GM21515 (cell line): Measurements from ENCODE around the gene OR1L8.
"Not testable (repeated sequence)": the region's sequence is repeated elsewhere in the genome, so short reads cannot be mapped to it uniquely, and the experiment has no call there.

ENCODE experiments used
- ATAC-seq: cut with Tn5 transposase; IDR thresholded peaks from one replicate; pipeline ENCODE4 v1.9.1; 2021; ENCODE audit not compliant: unreplicated experiment

The OR1L8 gene, protein sequence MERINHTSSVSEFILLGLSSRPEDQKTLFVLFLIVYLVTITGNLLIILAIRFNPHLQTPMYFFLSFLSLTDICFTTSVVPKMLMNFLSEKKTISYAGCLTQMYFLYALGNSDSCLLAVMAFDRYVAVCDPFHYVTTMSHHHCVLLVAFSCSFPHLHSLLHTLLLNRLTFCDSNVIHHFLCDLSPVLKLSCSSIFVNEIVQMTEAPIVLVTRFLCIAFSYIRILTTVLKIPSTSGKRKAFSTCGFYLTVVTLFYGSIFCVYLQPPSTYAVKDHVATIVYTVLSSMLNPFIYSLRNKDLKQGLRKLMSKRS

DNA sequence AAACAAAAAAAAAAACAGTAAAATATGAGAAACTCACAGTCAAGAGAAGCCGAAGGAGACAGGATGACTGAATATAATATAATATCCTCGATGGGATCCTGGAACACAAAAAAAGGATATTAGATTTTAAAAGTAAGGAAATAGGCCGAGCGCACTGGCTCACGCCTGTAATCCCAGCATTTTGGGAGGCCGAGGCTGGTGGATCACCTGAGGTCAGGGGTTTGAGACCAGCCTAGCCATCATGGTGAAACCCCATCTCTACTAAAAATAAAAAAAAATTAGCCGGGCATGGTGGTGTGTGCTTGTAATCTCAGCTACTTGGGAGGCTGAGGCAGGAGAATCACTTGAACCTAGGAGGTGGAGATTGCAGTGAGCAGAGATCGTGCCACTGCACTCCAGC lies at the start of gene OR1L8:
Gene OR1L8, minus strand, starts transcription at position 101 of the 400 bp plus-strand sequence. CDS start 14,907 bp downstream, outside the sequence.
- ATAC-seq = not testable (repeated sequence)

DNA sequence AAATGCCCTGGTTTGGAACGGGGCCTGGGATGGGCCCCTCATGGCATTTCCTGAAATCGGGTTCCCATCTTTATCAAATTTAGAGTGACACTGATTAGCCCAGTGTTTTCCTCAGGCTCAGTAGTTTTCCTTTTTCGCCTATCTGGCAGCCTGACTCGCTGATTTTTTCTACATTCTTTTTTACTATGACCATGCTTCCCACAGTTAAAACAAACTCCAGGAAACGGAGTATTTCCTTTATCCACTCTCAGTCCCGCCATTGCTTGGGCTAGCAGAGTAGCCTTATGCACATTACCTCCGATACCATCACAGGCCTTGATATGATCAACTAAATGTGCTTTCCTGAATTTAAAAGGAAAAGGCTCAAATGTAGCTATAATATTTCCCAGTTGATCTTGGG lies 36.8 kb upstream of the OR1L8 start:
- no peak for ATAC-seq

- no peak for ATAC-seq
These were observed 31.2 kb upstream of the OR1L8 start, which contains the start of gene OR1Q1 for GRCh38 chr9:122614362-122614761. Gene OR1Q1, plus strand, starts transcription at chr9:122614738. Its CDS starts 0 bp downstream, at chr9:122614738.

DNA sequence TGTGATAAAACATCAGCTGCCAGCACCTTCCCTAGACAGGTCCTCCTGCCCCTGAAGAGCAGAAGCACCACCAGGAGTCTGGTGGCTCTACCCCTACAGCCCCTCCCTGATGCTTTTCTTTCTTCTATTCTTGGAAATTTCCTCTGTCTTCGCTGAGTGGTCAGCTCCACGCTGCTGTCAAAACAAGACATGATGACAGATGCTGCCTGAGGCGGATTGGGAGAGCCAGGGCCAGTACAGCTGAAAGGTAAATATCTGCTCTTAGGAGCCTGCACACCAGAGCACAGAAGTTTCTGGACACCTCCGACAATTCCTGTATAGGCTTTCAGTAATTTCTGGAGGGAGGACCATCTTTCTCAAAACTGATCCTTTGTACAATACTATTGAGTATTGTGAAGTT lies 26.6 kb upstream of the OR1L8 start:
- no peak for ATAC-seq

DNA sequence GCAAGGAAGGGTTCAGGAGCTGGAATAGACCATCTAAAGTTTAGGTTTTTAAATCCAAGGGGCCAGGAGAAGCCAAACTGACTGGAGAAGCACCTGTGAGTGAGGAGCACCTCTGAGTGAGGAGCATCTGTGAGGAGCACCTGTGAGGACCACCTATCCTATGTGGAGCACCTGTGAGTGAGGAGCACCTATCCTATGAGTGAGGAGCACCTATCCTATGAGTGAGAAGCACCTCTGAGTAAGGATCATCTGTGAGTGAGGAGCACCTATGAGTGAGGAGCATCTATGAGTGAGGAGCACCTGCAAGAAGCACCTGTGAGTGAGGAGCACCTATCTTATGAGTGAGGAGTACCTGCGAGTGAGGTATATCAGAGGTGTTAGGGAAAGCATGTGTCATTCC lies 23.4 kb upstream of the OR1L8 start:
- no peak for ATAC-seq

DNA sequence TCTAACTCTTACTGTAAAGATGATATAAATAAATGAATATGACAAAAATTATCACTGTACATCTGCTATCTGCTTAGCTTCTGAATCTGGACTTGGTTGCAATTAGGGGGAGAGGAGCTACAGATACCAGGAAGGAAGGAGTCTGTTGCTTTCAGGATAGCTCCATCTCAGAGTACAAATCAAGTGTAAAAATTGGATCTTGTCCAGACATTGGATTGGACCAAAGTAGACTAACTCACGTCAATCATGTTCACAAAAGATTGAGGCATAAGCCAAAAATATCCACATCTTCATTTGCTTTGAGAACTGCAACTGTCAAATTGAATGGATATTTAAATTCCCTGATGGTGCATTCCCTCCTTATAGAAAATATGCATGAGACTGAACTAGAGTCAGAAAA lies 22.5 kb upstream of the OR1L8 start:
- no peak for ATAC-seq

- ATAC-seq = no peak
These were observed 2.8 kb downstream of the OR1L8 start for GRCh38 chr9:122580360-122580759.

- no peak for ATAC-seq
These were observed 3.3 kb downstream of the OR1L8 start for GRCh38 chr9:122579874-122580273.

DNA sequence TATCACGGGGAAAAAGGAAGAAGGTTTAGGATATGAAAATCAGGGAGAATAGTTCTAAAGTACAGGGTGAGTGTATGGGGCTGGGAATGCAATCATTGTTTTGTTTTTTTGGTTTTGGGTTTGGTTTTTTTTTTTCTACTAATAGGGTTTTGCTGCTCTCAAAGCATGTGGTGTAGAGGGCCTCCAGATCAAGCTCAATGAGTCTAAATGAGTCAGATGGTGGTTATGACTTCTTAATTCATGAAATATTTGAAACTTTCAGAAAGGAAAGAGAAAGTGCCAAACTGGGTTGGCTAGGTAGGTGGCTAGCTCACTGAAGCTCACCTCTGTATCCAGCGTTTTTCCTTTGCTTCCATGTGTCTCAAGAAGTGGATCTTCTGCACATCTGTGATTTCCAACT lies 10.7 kb downstream of the OR1L8 start:
- ATAC-seq = no peak

DNA sequence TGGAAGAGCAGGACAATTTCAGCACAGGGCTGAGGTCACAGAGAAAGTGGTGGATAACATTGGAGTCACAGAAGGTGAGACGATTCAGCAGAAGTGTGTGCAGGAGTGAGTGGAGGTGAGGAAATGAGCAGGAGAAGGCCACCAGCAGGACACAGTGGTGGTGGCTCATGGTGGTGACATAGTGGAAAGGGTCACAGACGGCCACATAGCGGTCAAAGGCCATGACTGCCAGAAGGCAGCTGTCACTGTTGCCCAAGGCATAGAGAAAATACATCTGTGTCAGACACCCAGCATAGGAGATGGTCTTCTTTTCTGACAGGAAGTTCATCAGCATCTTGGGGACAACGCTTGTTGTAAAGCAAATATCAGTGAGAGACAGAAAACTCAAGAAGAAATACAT lies 15.3 kb downstream of the OR1L8 start:
- ATAC-seq = no peak

DNA sequence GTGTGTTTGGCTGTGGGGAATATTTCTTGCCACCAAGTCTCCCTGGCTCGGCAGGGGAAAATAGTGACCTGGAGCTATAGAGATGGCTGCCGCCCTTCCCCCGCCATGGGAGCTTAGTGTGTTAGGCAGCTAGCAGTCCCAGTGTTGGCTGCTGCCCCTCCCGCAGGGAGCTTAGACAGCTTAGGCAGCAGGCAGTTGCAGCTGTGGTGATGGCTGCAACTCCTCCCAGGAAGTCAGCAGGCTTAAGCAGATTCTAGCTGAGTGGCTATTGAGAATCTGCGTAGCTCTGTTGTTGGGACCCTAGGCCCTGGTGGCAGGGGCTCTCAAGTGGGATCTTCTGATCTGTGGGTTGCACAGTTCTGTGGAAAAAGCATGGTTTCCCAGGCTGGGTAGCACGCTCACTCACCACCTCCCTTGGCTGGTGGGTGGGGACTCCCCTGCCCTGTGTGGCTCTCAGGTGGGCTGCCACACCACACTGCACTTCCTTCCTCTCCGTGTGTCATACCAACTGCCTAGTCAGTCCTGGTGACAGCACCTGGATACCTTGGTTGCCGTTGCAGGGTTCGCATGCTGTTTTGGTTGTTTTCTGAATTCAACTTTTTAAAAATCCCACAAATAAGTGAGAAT lies 20.9 kb downstream of the OR1L8 start:
- no peak for ATAC-seq

- no peak for ATAC-seq
These were observed 21.7 kb downstream of the OR1L8 start for GRCh38 chr9:122561446-122561845.

- no peak for ATAC-seq
These were observed 30.4 kb downstream of the OR1L8 start, which contains the start of gene OR1N2 for GRCh38 chr9:122552812-122553211. Gene OR1N2, plus strand, starts transcription at chr9:122553112. Its CDS starts 100 bp downstream, at chr9:122553212.

GRCh38 chr9:122551371-122551770 lies 31.8 kb downstream of the OR1L8 start:
- no peak for ATAC-seq

- no peak for ATAC-seq
These were observed 37.0 kb downstream of the OR1L8 start for GRCh38 chr9:122546196-122546595.

- no peak for ATAC-seq
These were observed 44.4 kb downstream of the OR1L8 start for GRCh38 chr9:122538757-122539156.

- not testable (repeated sequence) for ATAC-seq
These were observed 46.1 kb downstream of the OR1L8 start for GRCh38 chr9:122537066-122537465.

DNA sequence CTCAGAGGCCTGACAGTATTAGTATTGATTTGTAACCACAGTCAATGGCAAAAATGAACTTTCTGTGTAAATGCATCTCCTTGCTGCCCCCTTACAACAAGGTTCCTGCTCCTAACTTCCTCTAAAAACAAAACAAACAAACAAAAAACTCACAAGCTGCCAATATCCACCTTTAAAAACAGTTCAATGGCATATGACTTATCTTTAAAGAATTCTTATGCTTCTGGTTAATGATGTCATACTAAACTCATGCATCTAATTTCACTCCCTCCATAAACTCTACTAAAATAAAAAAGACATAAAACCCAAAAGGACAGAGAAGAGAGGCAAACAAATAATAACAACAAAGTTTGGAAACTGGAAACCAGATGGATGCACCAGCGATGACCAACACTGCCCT lies 47.0 kb downstream of the OR1L8 start:
- no peak for ATAC-seq

DNA sequence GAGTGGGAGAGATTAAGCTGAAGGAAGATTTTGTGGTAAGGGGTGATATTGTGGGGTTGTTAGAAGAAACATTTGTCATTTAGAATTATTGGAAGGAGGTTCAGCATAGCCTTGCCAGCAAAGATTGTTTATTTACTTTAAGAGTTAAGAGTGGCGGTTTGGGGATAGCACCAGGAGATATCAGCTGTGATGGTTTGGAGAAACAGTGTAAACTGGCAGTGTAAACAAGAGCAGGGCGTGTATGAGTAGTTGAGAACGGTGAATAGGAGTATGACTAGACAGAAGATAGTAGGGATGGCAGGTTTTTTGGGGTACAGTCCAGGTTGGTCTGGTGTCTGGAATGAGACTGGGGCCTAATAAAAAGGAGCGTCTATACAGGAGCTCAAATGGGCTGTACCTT lies 52.0 kb downstream of the OR1L8 start:
- not testable (repeated sequence) for ATAC-seq

- ATAC-seq = no peak
These were observed 56.0 kb downstream of the OR1L8 start, which contains the start of gene OR1N1 for GRCh38 chr9:122527193-122527592. Gene OR1N1, minus strand, starts transcription at chr9:122527293. Its CDS starts 0 bp downstream, at chr9:122527293.

GRCh38 chr9:122526602-122527001 lies 56.6 kb downstream of the OR1L8 start:
- no peak for ATAC-seq

DNA sequence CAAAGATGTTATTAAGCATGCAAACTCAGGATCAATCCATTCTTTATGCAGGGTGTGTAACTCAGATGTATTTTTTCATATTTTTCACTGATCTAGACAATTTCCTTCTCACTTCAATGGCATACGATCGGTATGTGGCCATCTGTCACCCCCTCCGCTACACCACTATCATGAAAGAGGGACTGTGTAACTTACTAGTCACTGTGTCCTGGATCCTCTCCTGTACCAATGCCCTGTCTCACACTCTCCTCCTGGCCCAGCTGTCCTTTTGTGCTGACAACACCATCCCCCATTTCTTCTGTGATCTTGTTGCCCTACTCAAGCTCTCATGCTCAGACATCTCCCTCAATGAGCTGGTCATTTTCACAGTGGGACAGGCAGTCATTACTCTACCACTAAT lies 63.8 kb downstream of the OR1L8 start:
- no peak for ATAC-seq
